H9 (cell line): Measurements from ENCODE around the gene ASCC3. TPM values are rescaled to one million over a fixed set of nuclear protein-coding genes. Genes with fewer than 3 reads are reported as not detected.

Experiments
- DNase-seq: peaks from one replicate; pipeline ENCODE4 v3.0.0-alpha.2; 2017
- H2AFZ ChIP-seq: one replicate; pipeline ENCODE4 v1.6.1; 2013; ENCODE audit warnings: mild to moderate bottlenecking, low read length, control low read depth, moderate library complexity
- H2AK5ac ChIP-seq: 2 replicates; pipeline ENCODE4 v1.6.1; 2013; ENCODE audit warnings: low read length, control low read depth, mixed read lengths; ENCODE audit not compliant: insufficient read length
- H2BK120ac ChIP-seq: one replicate; pipeline ENCODE4 v1.6.1; 2013; ENCODE audit warnings: low read depth, mild to moderate bottlenecking, low read length, control low read depth, inconsistent platforms; ENCODE audit not compliant: poor library complexity, severe bottlenecking
- H2BK12ac ChIP-seq: 2 replicates; pipeline ENCODE4 v1.6.1; 2013; ENCODE audit warnings: low read length, control low read depth, mixed read lengths, low read depth; ENCODE audit not compliant: insufficient read length
- H2BK15ac ChIP-seq: 2 replicates; pipeline ENCODE4 v1.6.1; 2013; ENCODE audit warnings: low read depth, low read length, control low read depth
- H2BK20ac ChIP-seq: one replicate; pipeline ENCODE4 v1.6.1; 2013; ENCODE audit warnings: low read depth, mild to moderate bottlenecking, low read length, control low read depth, inconsistent platforms; ENCODE audit not compliant: poor library complexity, severe bottlenecking
- H2BK5ac ChIP-seq: 2 replicates; pipeline ENCODE4 v1.6.1; 2013; ENCODE audit warnings: low read length, control low read depth, mixed read lengths; ENCODE audit not compliant: insufficient read length
- H3K14ac ChIP-seq: 2 replicates; pipeline ENCODE4 v1.6.1; 2013; ENCODE audit warnings: low read length, control low read depth; ENCODE audit not compliant: insufficient read depth
- H3K18ac ChIP-seq: 2 replicates; pipeline ENCODE4 v1.6.1; 2013; ENCODE audit warnings: low read depth, mild to moderate bottlenecking, mixed read lengths, low read length, control low read depth; ENCODE audit not compliant: insufficient read length
- H3K23ac ChIP-seq: 2 replicates; pipeline ENCODE4 v1.6.1; 2013; ENCODE audit warnings: low read length, control low read depth, mixed read lengths, low read depth; ENCODE audit not compliant: insufficient read length
- H3K23me2 ChIP-seq: 2 replicates; pipeline ENCODE4 v1.6.1; 2013; ENCODE audit warnings: low read depth, mild to moderate bottlenecking, mixed read lengths, low read length, control low read depth; ENCODE audit not compliant: insufficient read length, poor library complexity, severe bottlenecking
- H3K27ac ChIP-seq: 2 replicates; pipeline ENCODE4 v1.5.1; 2013; ENCODE audit warnings: low read length, control low read depth, mixed read lengths, low read depth; ENCODE audit not compliant: insufficient read length
- H3K27me3 ChIP-seq: 2 replicates; pipeline ENCODE4 v1.6.1; 2013; ENCODE audit warnings: low read length, control low read depth, inconsistent platforms; ENCODE audit not compliant: insufficient read depth
- H3K4ac ChIP-seq: 2 replicates; pipeline ENCODE4 v1.6.1; 2013; ENCODE audit warnings: low read depth, mild to moderate bottlenecking, control low read depth, inconsistent platforms, low read length, moderate library complexity
- H3K4me1 ChIP-seq: 2 replicates; pipeline ENCODE4 v1.6.1; 2013; ENCODE audit warnings: low read length, control low read depth, inconsistent platforms; ENCODE audit not compliant: insufficient read depth
- H3K4me2 ChIP-seq: 2 replicates; pipeline ENCODE4 v1.6.1; 2013; ENCODE audit warnings: low read length, control low read depth, mixed read lengths; ENCODE audit not compliant: insufficient read length, insufficient read depth
- H3K56ac ChIP-seq: 2 replicates; pipeline ENCODE4 v1.6.1; 2013; ENCODE audit warnings: low read depth, mild to moderate bottlenecking, mixed read lengths, low read length, control low read depth; ENCODE audit not compliant: insufficient read length
- H3K79me1 ChIP-seq: 2 replicates; pipeline ENCODE4 v1.6.1; 2013; ENCODE audit warnings: low read depth, mild to moderate bottlenecking, moderate library complexity, low read length, control low read depth, inconsistent platforms; ENCODE audit not compliant: insufficient read depth, poor library complexity, severe bottlenecking
- H3K79me2 ChIP-seq: 2 replicates; pipeline ENCODE4 v1.6.1; 2013; ENCODE audit warnings: low read length, control low read depth, inconsistent platforms; ENCODE audit not compliant: insufficient read depth
- H3K9ac ChIP-seq: 2 replicates; pipeline ENCODE4 v1.6.1; 2013; ENCODE audit warnings: low read length, control low read depth, mixed read lengths; ENCODE audit not compliant: insufficient read length; ENCODE audit errors: extremely low read depth
- H3K9me3 ChIP-seq: one replicate; pipeline ENCODE4 v1.6.1; 2013; ENCODE audit warnings: low read depth, low read length, inconsistent platforms; ENCODE audit not compliant: control insufficient read depth
- H3T11ph ChIP-seq: one replicate; pipeline ENCODE4 v1.6.1; 2013; ENCODE audit warnings: mild to moderate bottlenecking, low read length, control low read depth, inconsistent platforms
- H4K20me1 ChIP-seq: one replicate; pipeline ENCODE4 v1.6.1; 2013; ENCODE audit not compliant: control insufficient read depth, insufficient read length, insufficient read depth
- H4K5ac ChIP-seq: 2 replicates; pipeline ENCODE4 v1.6.1; 2013; ENCODE audit warnings: low read depth, mild to moderate bottlenecking, mixed read lengths, low read length, control low read depth; ENCODE audit not compliant: insufficient read length
- H4K8ac ChIP-seq: replicated peaks from 2 replicates; pipeline ENCODE4 v1.6.1; 2013; ENCODE audit warnings: low read length, control low read depth, mixed read lengths, low read depth; ENCODE audit not compliant: insufficient read length
- H4K91ac ChIP-seq: 2 replicates; pipeline ENCODE4 v1.6.1; 2013; ENCODE audit warnings: low read depth, mild to moderate bottlenecking, moderate library complexity, mixed read lengths, low read length, control low read depth; ENCODE audit not compliant: insufficient read length
- H3K27ac Mint-ChIP-seq, 3 experiments: 2 replicates in 2 of 3; 3 replicates in 1 of 3; pipeline ENCODE4 v1.8.0; 2020 to 2021; ENCODE audit warnings: mixed read lengths in 3 of 3, mild to moderate bottlenecking in 1 of 3, moderate library complexity in 1 of 3
- H3K27me3 Mint-ChIP-seq: 2 replicates; pipeline ENCODE4 v1.8.0; 2021; ENCODE audit warnings: low read depth, mild to moderate bottlenecking, moderate library complexity, mixed read lengths
- H3K36me3 Mint-ChIP-seq, 3 experiments: 2 replicates in 2 of 3; 3 replicates in 1 of 3; pipeline ENCODE4 v1.8.0; 2020 to 2021; ENCODE audit warnings: low read depth in 3 of 3, mixed read lengths in 3 of 3; ENCODE audit not compliant: insufficient read depth in 1 of 3
- H3K4me1 Mint-ChIP-seq, 2 experiments: 2 replicates each; pipeline ENCODE4 v1.8.0; 2020; ENCODE audit warnings: mixed read lengths in 2 of 2
- H3K4me3 Mint-ChIP-seq, 2 experiments: 2 replicates in 1 of 2; 3 replicates in 1 of 2; pipeline ENCODE4 v1.8.0; 2020 to 2021; ENCODE audit warnings: mild to moderate bottlenecking in 2 of 2, mixed read lengths in 2 of 2, moderate library complexity in 1 of 2
- H3K9me3 Mint-ChIP-seq, 2 experiments: 2 replicates in 1 of 2; 3 replicates in 1 of 2; pipeline ENCODE4 v1.8.0; 2020; ENCODE audit warnings: mild to moderate bottlenecking in 2 of 2, mixed read lengths in 2 of 2, moderate library complexity in 1 of 2
- WGBS: extraction: QIAGEN DNeasy Blood & Tissue Kit; methylation state at CpG from one replicate; pipeline ENCODE4 v1.1.7; 2013; ENCODE audit warnings: missing lambda C conversion rate, low lambda C conversion rate, mixed read lengths; ENCODE audit not compliant: insufficient read length; ENCODE audit errors: extremely low coverage; 5-methylcytosine and 5-hydroxymethylcytosine counted together
- total RNA-seq: library from RNA; stranded (reverse); gene quantifications from 2 replicates; pipeline ENCODE4 v1.2.1, GENCODE V29; 2021
- TF ChIP-seq, protein P1 (sequence below): fragments of 200-600 bp; sonication (generic); conservative IDR thresholded peaks from 3 replicates; pipeline ENCODE4 v1.8.0; 2021; ENCODE audit warnings: antibody characterized with exemption, mild to moderate bottlenecking

ASCC3 gene
- total RNA-seq, 1 experiment from 2014 or later: 63.8 TPM

DNA sequence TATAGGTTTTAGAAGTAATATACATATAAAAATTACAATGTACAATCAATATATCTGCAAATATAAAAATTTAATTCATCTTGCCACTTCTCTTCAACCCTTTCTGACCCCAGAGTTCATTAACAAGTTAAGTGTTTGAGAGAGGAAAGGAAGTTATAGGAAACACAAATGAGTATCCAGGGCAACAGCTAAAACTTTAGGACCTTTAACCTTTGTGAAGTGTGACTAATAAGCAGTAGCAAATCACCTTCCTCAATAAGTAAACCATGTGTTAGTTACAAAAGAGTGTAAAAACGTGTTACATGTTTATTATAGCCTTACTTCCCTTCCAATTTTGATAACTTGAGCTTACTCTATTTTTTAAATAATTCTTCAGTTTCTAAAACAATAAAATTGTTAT lies 343.0 kb downstream of the ASCC3 start:
- Histone ChIP-seq H2BK5ac (no peak overlapping the region), H3K79me1 (no peaks in the 10 kb centered on the region), H2BK12ac (no peak overlapping the region), H2AFZ (no peak overlapping the region), H3K9ac (no peak overlapping the region), H2AK5ac (no peak overlapping the region), H2BK120ac (no peak overlapping the region), H3K18ac (no peak overlapping the region), H4K20me1 (no peaks in the 10 kb centered on the region), H4K91ac (no peak overlapping the region), H3K4ac (no peak overlapping the region), H4K8ac (no peak overlapping the region), H3K4me2 (no peak overlapping the region), H3K79me2 (no peaks in the 10 kb centered on the region), H3K23me2 (no peaks in the 10 kb centered on the region), H4K5ac (no peak overlapping the region), H3T11ph (no peak overlapping the region), H3K27me3 (no peaks in the 10 kb centered on the region), H3K14ac (no peak overlapping the region), H3K23ac (no peak overlapping the region), H3K27ac (no peak overlapping the region), H3K56ac (no peak overlapping the region), H3K9me3 (no peaks in the 10 kb centered on the region), H3K4me1 (no peaks in the 10 kb centered on the region), H2BK15ac (no peak overlapping the region), H2BK20ac (no peak overlapping the region)
- WGBS: no CpG with 5 or more reads among the region's 1 CpG
- H3K4me3 Mint-ChIP-seq: no peak overlapping the region
- no peaks in the 10 kb centered on the region for H3K4me1 Mint-ChIP-seq
- no peak overlapping the region for H3K27ac Mint-ChIP-seq
- peaks cover 0 to 2% (median 0%) of the 10 kb centered on the region in 3 experiments; a peak in 2 of 7 replicates for H3K36me3 Mint-ChIP-seq
- no peaks in the 10 kb centered on the region for H3K27me3 Mint-ChIP-seq
- TF ChIP-seq, protein P1, sequence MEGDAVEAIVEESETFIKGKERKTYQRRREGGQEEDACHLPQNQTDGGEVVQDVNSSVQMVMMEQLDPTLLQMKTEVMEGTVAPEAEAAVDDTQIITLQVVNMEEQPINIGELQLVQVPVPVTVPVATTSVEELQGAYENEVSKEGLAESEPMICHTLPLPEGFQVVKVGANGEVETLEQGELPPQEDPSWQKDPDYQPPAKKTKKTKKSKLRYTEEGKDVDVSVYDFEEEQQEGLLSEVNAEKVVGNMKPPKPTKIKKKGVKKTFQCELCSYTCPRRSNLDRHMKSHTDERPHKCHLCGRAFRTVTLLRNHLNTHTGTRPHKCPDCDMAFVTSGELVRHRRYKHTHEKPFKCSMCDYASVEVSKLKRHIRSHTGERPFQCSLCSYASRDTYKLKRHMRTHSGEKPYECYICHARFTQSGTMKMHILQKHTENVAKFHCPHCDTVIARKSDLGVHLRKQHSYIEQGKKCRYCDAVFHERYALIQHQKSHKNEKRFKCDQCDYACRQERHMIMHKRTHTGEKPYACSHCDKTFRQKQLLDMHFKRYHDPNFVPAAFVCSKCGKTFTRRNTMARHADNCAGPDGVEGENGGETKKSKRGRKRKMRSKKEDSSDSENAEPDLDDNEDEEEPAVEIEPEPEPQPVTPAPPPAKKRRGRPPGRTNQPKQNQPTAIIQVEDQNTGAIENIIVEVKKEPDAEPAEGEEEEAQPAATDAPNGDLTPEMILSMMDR: no peak
- H3K9me3 Mint-ChIP-seq: no peaks in the 10 kb centered on the region
- no peak for DNase-seq
